Ectodermal cell (in vitro differentiated cells): ENCODE measurements around the gene FASTKD3. TPM values are rescaled to one million over a fixed set of nuclear protein-coding genes. Genes with fewer than 3 reads are reported as not detected.
"Not testable (repeated sequence)": the region's sequence is repeated elsewhere in the genome, so short reads cannot be mapped to it uniquely, and the experiment has no call there.

ENCODE experiments used
- H3K27ac ChIP-seq: 2 replicates; pipeline ENCODE4 v1.7.0; 2013; ENCODE audit warnings: mild to moderate bottlenecking, low read depth, low read length; ENCODE audit not compliant: insufficient read depth, poor library complexity, severe bottlenecking
- H3K27me3 ChIP-seq: 2 replicates; pipeline ENCODE4 v1.7.0; 2013; ENCODE audit warnings: mild to moderate bottlenecking, low read length; ENCODE audit not compliant: insufficient read depth, control insufficient read depth, poor library complexity, severe bottlenecking
- H3K36me3 ChIP-seq: one replicate; pipeline ENCODE4 v1.7.0; 2013; ENCODE audit warnings: low read length; ENCODE audit not compliant: control insufficient read depth, insufficient read depth
- H3K4me1 ChIP-seq: one replicate; pipeline ENCODE4 v1.7.0; 2013; ENCODE audit warnings: low read length; ENCODE audit not compliant: control insufficient read depth, insufficient read depth
- H3K4me3 ChIP-seq: 2 replicates; pipeline ENCODE4 v1.7.0; 2013; ENCODE audit warnings: low read depth, low read length, control low read depth; ENCODE audit not compliant: insufficient read depth
- H3K9me3 ChIP-seq: 2 replicates; pipeline ENCODE4 v1.7.0; 2013; ENCODE audit warnings: mild to moderate bottlenecking, low read length, moderate library complexity; ENCODE audit not compliant: control insufficient read depth
- WGBS, 2 experiments: methylation state at CpG; one replicate each; pipeline ENCODE4 v1.1.7; 2013; ENCODE audit warnings: missing lambda C conversion rate in 2 of 2; 5-methylcytosine and 5-hydroxymethylcytosine counted together
- polyA plus RNA-seq, 4 experiments: library from polyadenylated mRNA; stranded (reverse); fragments of 50-300 nt; gene quantifications; one replicate each; pipeline ENCODE4 v1.2.3, GENCODE V29; 2013

Gene FASTKD3
- polyA plus RNA-seq (2013, experiment 1 of 4), result 16.8 TPM
- 20.3 TPM for polyA plus RNA-seq (2013, experiment 2 of 4)
- polyA plus RNA-seq (2013, experiment 3 of 4), result 15.8 TPM
- 12.8 TPM for polyA plus RNA-seq (2013, experiment 4 of 4)

- Histone ChIP-seq H3K27ac (no peak within 1 kb of the TSS), H3K36me3 (no peaks in the 10 kb centered on the region), H3K4me1 (peaks cover 3% of the 10 kb centered on the region), H3K9me3 (no peaks in the 10 kb centered on the region), H3K27me3 (no peaks in the 10 kb centered on the region), H3K4me3 (peak within 1 kb of the TSS; percentile 90)
- WGBS, 2 experiments, result 0% methylated on average over 83 of the region's 83 CpGs
Measured at GRCh38 chr5:7868773-7869473, at the start of gene FASTKD3, which contains the start of gene MTRR. Gene FASTKD3 (minus strand): TSS chr5:7869031. CDS start chr5:7868083, 948 bp downstream. Gene MTRR (plus strand): TSS chr5:7869148. CDS start chr5:7870795, 1,647 bp downstream.

- H3K9me3 ChIP-seq, result no peaks in the 10 kb centered on the region
- H3K36me3 ChIP-seq, result no peaks in the 10 kb centered on the region
- no peaks in the 10 kb centered on the region for H3K4me1 ChIP-seq
- no peaks in the 10 kb centered on the region for H3K27me3 ChIP-seq
- WGBS, 2 experiments, result 62 to 72% methylated on average over 4 to 5 of the region's 5 CpGs
- H3K27ac ChIP-seq, result no peak overlapping the region
- no peak overlapping the region for H3K4me3 ChIP-seq
Measured at GRCh38 chr5:7917130-7918123, 48.6 kb upstream of the FASTKD3 start.

- no peaks in the 10 kb centered on the region for H3K4me1 ChIP-seq
- H3K27ac ChIP-seq, result no peak overlapping the region
- no peaks in the 10 kb centered on the region for H3K27me3 ChIP-seq
- H3K4me3 ChIP-seq, result no peak overlapping the region
- 92 to 93% methylated on average over 5 of the region's 6 CpGs for WGBS, 2 experiments
- H3K9me3 ChIP-seq, result no peaks in the 10 kb centered on the region
- no peaks in the 10 kb centered on the region for H3K36me3 ChIP-seq
Measured at GRCh38 chr5:7916171-7916804, 47.5 kb upstream of the FASTKD3 start.

GRCh38 chr5:7911429-7911771 lies 42.6 kb upstream of the FASTKD3 start:
- H3K4me3 ChIP-seq, H3K4me1 ChIP-seq, H3K27me3 ChIP-seq, H3K9me3 ChIP-seq, H3K27ac ChIP-seq: not testable (repeated sequence)
- H3K36me3 ChIP-seq, result peaks cover 11% of the 10 kb centered on the region
- WGBS, 2 experiments, result 84 to 90% methylated on average over 3 of the region's 3 CpGs

- no peaks in the 10 kb centered on the region for H3K4me1 ChIP-seq
- peaks cover 11% of the 10 kb centered on the region for H3K36me3 ChIP-seq
- H3K27ac ChIP-seq, result no peak overlapping the region
- 87 to 98% methylated on average over 2 of the region's 2 CpGs for WGBS, 2 experiments
- no peaks in the 10 kb centered on the region for H3K9me3 ChIP-seq
- H3K4me3 ChIP-seq, result no peak overlapping the region
- no peaks in the 10 kb centered on the region for H3K27me3 ChIP-seq
Measured at GRCh38 chr5:7910738-7911428, 42.1 kb upstream of the FASTKD3 start.

GRCh38 chr5:7908317-7908716 lies 39.5 kb upstream of the FASTKD3 start:
- 100% methylated on average over 1 of the region's 1 CpG for whole genome bisulfite sequencing, 2 experiments
- Histone ChIP-seq H3K27me3 (no peaks in the 10 kb centered on the region), H3K4me1 (no peaks in the 10 kb centered on the region), H3K9me3 (no peaks in the 10 kb centered on the region), H3K36me3 (peaks cover 11% of the 10 kb centered on the region), H3K27ac (no peak overlapping the region), H3K4me3 (no peak overlapping the region)

- Histone ChIP-seq H3K27ac (no peak overlapping the region), H3K9me3 (no peaks in the 10 kb centered on the region), H3K4me1 (no peaks in the 10 kb centered on the region), H3K36me3 (peaks cover 11% of the 10 kb centered on the region), H3K27me3 (no peaks in the 10 kb centered on the region), H3K4me3 (no peak overlapping the region)
- WGBS, 2 experiments, result no CpG with 5 or more reads among the region's 1 CpG
Measured at GRCh38 chr5:7907612-7908011, 38.8 kb upstream of the FASTKD3 start.

- H3K27ac ChIP-seq, result no peak overlapping the region
- no peaks in the 10 kb centered on the region for H3K9me3 ChIP-seq
- H3K36me3 ChIP-seq, result peaks cover 25% of the 10 kb centered on the region
- WGBS, 2 experiments, result 100% methylated on average over 1 of the region's 2 CpGs
- no peaks in the 10 kb centered on the region for H3K27me3 ChIP-seq
- no peak overlapping the region for H3K4me3 ChIP-seq
- H3K4me1 ChIP-seq, result no peaks in the 10 kb centered on the region
Measured at GRCh38 chr5:7904170-7904569, 35.3 kb upstream of the FASTKD3 start.

- Histone ChIP-seq H3K27me3 (no peaks in the 10 kb centered on the region), H3K4me3 (no peak overlapping the region), H3K9me3 (no peaks in the 10 kb centered on the region), H3K4me1 (no peaks in the 10 kb centered on the region), H3K36me3 (peaks cover 21% of the 10 kb centered on the region), H3K27ac (no peak overlapping the region)
- WGBS, 2 experiments, result 94 to 95% methylated on average over 9 of the region's 9 CpGs
Measured at GRCh38 chr5:7902666-7903625, 34.1 kb upstream of the FASTKD3 start.
